K562 (cell line): ENCODE data around the gene CELF4. TPM values are rescaled to one million over a fixed set of nuclear protein-coding genes. Genes with fewer than 3 reads are reported as not detected.

Source experiments
- ATAC-seq: fragments of 200-7000 bp; cut with Tn5 transposase; 3 replicates; pipeline ENCODE4 v1.9.1; 2020; ENCODE audit warnings: moderate library complexity
- BruUV-seq: library from RNA; stranded (reverse); fragments of 400-500 nt; replicated peaks from 2 replicates; lab custom pipeline; 2021; lab: Mats Ljungman, UMichigan
- CTCF ChIA-PET: fragments of 300-600 bp; formaldehyde crosslinking; extraction: SDS; loops from one replicate; lab custom pipeline; 2021; ENCODE audit warnings: low intra/inter-chr PET ratio; lab: Yijun Ruan, JAX
- POLR2A ChIA-PET: fragments of 300-600, 350-650 bp; sonication (Branson Sonifier 250); formaldehyde crosslinking; extraction: SDS; loops from one replicate; lab custom pipeline; 2021; ENCODE audit warnings: antibody characterized with exemption, inconsistent platforms; lab: Yijun Ruan, JAX
- DNase-seq, 4 experiments: peaks; one replicate each; pipeline versions ENCODE4 v3.0.0 to v3.0.0-alpha.2; 2011 to 2018; ENCODE audit warnings: low spot score in 3 of 4, mixed read lengths in 3 of 4; ENCODE audit errors: extremely low read depth in 1 of 4
- FAIRE-seq: peaks from 2 replicates; lab custom pipeline; 2011; peaks lifted over from hg19 to GRCh38; lab: Jason Lieb, UNC
- H2AFZ ChIP-seq: 2 replicates; pipeline ENCODE4 v1.6.0; 2011; ENCODE audit warnings: low read depth, low read length, control low read depth, inconsistent platforms
- H3K27ac ChIP-seq: fragments of 200-600 bp; 3 replicates; pipeline ENCODE4 v1.8.0; 2011; ENCODE audit warnings: low read depth, mild to moderate bottlenecking, control low read depth, inconsistent platforms, low read length, moderate library complexity, mixed read lengths; ENCODE audit errors: extremely low read depth
- H3K27me3 ChIP-seq, 2 experiments: fragments of 300-600 bp in 1 of 2; 2 replicates in 1 of 2; 3 replicates in 1 of 2; pipeline versions ENCODE4 v1.6.0 to v1.8.0; 2011; ENCODE audit warnings: inconsistent platforms in 2 of 2, low read length in 2 of 2, mild to moderate bottlenecking in 1 of 2, mixed read lengths in 1 of 2, moderate library complexity in 1 of 2; ENCODE audit not compliant: control insufficient read depth in 2 of 2, insufficient read depth in 2 of 2
- H3K36me3 ChIP-seq: fragments of 300-600 bp; 3 replicates; pipeline ENCODE4 v1.8.0; 2011; ENCODE audit warnings: mild to moderate bottlenecking, low read length, inconsistent platforms; ENCODE audit not compliant: control insufficient read depth, insufficient read depth
- H3K4me1 ChIP-seq, 2 experiments: fragments of 200-600 bp in 1 of 2; replicated peaks in 1 of 2; 2 replicates in 1 of 2; 3 replicates in 1 of 2; pipeline versions ENCODE4 v1.5.1 to v1.8.0; 2011; ENCODE audit warnings: inconsistent platforms in 2 of 2, low read length in 2 of 2, mild to moderate bottlenecking in 1 of 2, mixed read lengths in 1 of 2, moderate library complexity in 1 of 2; ENCODE audit not compliant: control insufficient read depth in 2 of 2, insufficient read depth in 2 of 2
- H3K4me2 ChIP-seq: 2 replicates; pipeline ENCODE4 v1.6.1; 2011; ENCODE audit warnings: low read length, control low read depth, inconsistent platforms, mixed read lengths; ENCODE audit not compliant: insufficient read depth
- H3K4me3 ChIP-seq: fragments of 200-600 bp; sonication (generic), shearing (Covaris generic); 2 replicates; pipeline ENCODE4 v1.5.1; 2016; ENCODE audit warnings: control low read depth, inconsistent platforms
- H3K79me2 ChIP-seq: fragments of 200-600 bp; 3 replicates; pipeline ENCODE4 v1.8.0; 2011; ENCODE audit warnings: low read length, inconsistent platforms; ENCODE audit not compliant: control insufficient read depth, insufficient read depth
- H3K9ac ChIP-seq, 2 experiments: 2 replicates each; pipeline versions ENCODE4 v1.6.0 to v1.6.1; 2011; ENCODE audit warnings: low read depth in 2 of 2, low read length in 2 of 2, control low read depth in 1 of 2, inconsistent platforms in 1 of 2, mild to moderate bottlenecking in 1 of 2, mixed read lengths in 1 of 2; ENCODE audit not compliant: insufficient read depth in 1 of 2
- H3K9me1 ChIP-seq: one replicate; pipeline ENCODE4 v1.6.0; 2011; ENCODE audit warnings: inconsistent platforms, mild to moderate bottlenecking, low read length, moderate library complexity; ENCODE audit not compliant: control insufficient read depth, insufficient read depth
- H3K9me3 ChIP-seq: replicated peaks from 2 replicates; pipeline ENCODE4 v1.5.1; 2011; ENCODE audit warnings: low read depth, low read length, inconsistent platforms; ENCODE audit not compliant: control insufficient read depth, insufficient read depth
- H4K20me1 ChIP-seq: replicated peaks from 2 replicates; pipeline ENCODE4 v1.6.1; 2011; ENCODE audit warnings: low read length, inconsistent platforms, mixed read lengths; ENCODE audit not compliant: control insufficient read depth, insufficient read depth
- BHLHE40 ChIP-seq: IDR thresholded peaks from 2 replicates; pipeline ENCODE4 v1.6.1; 2011; ENCODE audit warnings: low read length, improper control_type of control experiment
- C11orf30 ChIP-seq: fragments of 450-650 bp; IDR thresholded peaks from 2 replicates; pipeline ENCODE4 v1.6.1; 2016; ENCODE audit warnings: low read depth, mild to moderate bottlenecking
- KLF16 ChIP-seq: IDR thresholded peaks from 2 replicates; pipeline ENCODE4 v1.6.1; 2016; ENCODE audit warnings: antibody characterized with exemption
- MAFF ChIP-seq: IDR thresholded peaks from 2 replicates; pipeline ENCODE4 v1.6.1; 2012; ENCODE audit warnings: low read length, improper control_type of control experiment
- MAFG ChIP-seq: fragments of 450-650 bp; conservative IDR thresholded peaks from 2 replicates; pipeline ENCODE4 v1.6.1; 2016; ENCODE audit warnings: missing genetic modification characterization, missing compliant biosample characterization
- MAFK ChIP-seq: IDR thresholded peaks from 2 replicates; pipeline ENCODE4 v1.6.1; 2011; ENCODE audit warnings: low read length, improper control_type of control experiment
- NCOA4 ChIP-seq: fragments of 450-650 bp; IDR thresholded peaks from 2 replicates; pipeline ENCODE4 v1.6.1; 2018; ENCODE audit warnings: mild to moderate bottlenecking; ENCODE audit not compliant: partially characterized antibody
- NFE2 ChIP-seq: IDR thresholded peaks from 2 replicates; pipeline ENCODE4 v1.6.1; 2014; ENCODE audit warnings: antibody characterized with exemption, low read depth
- NFE2L1 ChIP-seq: fragments of 450-650 bp; IDR thresholded peaks from 2 replicates; pipeline ENCODE4 v1.6.1; 2016; ENCODE audit warnings: missing genetic modification characterization, low read depth, mild to moderate bottlenecking, missing compliant biosample characterization, moderate library complexity, borderline replicate concordance
- STAT5B ChIP-seq: fragments of 250-450 bp; sonication (Bioruptor Pico); IDR thresholded peaks from 2 replicates; pipeline ENCODE4 v1.8.0; 2021; ENCODE audit warnings: mild to moderate bottlenecking, inconsistent platforms
- ZNF124 ChIP-seq: sonication (generic); formaldehyde crosslinking; IDR thresholded peaks from 2 replicates; pipeline ENCODE4 v1.8.1; 2022; ENCODE audit warnings: missing genetic modification reagents
- ZNF316 ChIP-seq: fragments of 450-650 bp; IDR thresholded peaks from 2 replicates; pipeline ENCODE4 v1.6.1; 2016
- WGBS: fragments of 100-300 bp; shearing (Covaris generic); methylation state at CpG from one replicate; pipeline ENCODE4 v1.1.6; 2016; ENCODE audit warnings: low coverage, mixed read lengths; ENCODE audit not compliant: insufficient coverage; ENCODE audit errors: missing lambda C conversion rate; 5-methylcytosine and 5-hydroxymethylcytosine counted together
- in situ Hi-C: fragments of 300-500 bp; cut with MboI; formaldehyde crosslinking; loops from 4 replicates; pipeline ENCODE4 v1.15.0; 2018; ENCODE audit warnings: inconsistent platforms, mixed read lengths
- intact Hi-C: fragments of 100-400 bp; cut with micrococcal nuclease; formaldehyde crosslinking; loops from 2 replicates; pipeline ENCODE4 v1.14.2; 2022
- polyA plus RNA-seq, 8 experiments: library from polyadenylated mRNA; depleted of rRNA in 4 of 8; stranded (reverse) in 5 of 8; unstranded in 3 of 8; fragments of >200 nt; fragmentation: Nextera tagmentation in 2 of 8; fragmentation: Illumina TruSeq in 1 of 8; extraction: Ambion mirVana in 2 of 8; extraction: Trizol in 1 of 8; gene quantifications; 2 replicates each; pipeline versions ENCODE4 v1.2.1 to v1.2.3, GENCODE V29; 2011 to 2014; ENCODE audit warnings: inconsistent platforms in 1 of 8, missing spikeins in 1 of 8
- total RNA-seq, 7 experiments: library from RNA; depleted of rRNA in 6 of 7; stranded (reverse); fragments of >200 nt in 6 of 7; fragmentation: Illumina TruSeq in 2 of 7; extraction: Trizol in 2 of 7; gene quantifications; 2 replicates each; pipeline versions ENCODE4 v1.2.1 to v1.2.3, GENCODE V29; 2011 to 2021; ENCODE audit warnings: low replicate concordance in 1 of 7

Gene CELF4
- total and polyA plus RNA-seq, 9 of the 15 experiments (the other 6 are each of a cell fraction or from before 2014, with no cell fraction given): 0.04 to 0.24 (median 0.07) TPM; not detected in 3

GRCh38 chr18:37328946-37329719 lies 236.5 kb downstream of the CELF4 start:
- TF ChIP-seq MAFK (peak; percentile 72), MAFF (peak; percentile 72), MAFG (tag) (peak; percentile 92), NFE2 (peak; percentile 84), NFE2L1 (tag) (peak; percentile 71), BHLHE40 (peak; percentile 43; the same call in 1 of the 2 replicates), ZNF316 (peak; percentile 10; the same call in 1 of the 2 replicates), STAT5B (no peak), KLF16 (no peak), NCOA4 (no peak), ZNF124 (CRISPR knock-in tag) (no peak), C11orf30 (peak; percentile 74)
- BruUV-seq: no TSS peak
- peaks cover 0 to 28% of the 10 kb centered on the region in 2 experiments; a peak in 2 of 5 replicates for H3K27me3 ChIP-seq
- in situ Hi-C loops: no loop called here
- DNase-seq: peak in 2 of 4 experiments; percentile 10 to 26
- H4K20me1 ChIP-seq: no peaks in the 10 kb centered on the region; the same call in 1 of the 2 replicates
- H3K79me2 ChIP-seq: no peaks in the 10 kb centered on the region
- H3K9me3 ChIP-seq: no peaks in the 10 kb centered on the region
- H2AFZ ChIP-seq: no peak overlapping the region
- H3K9me1 ChIP-seq: no peaks in the 10 kb centered on the region
- no peak overlapping the region for H3K27ac ChIP-seq
- ATAC-seq: peak; percentile 47
- ChIA-PET CTCF (no interaction called here), POLR2A (interaction anchor here (0.9 to 1.0 kb wide), 2 partner anchors 11 kb away, joined by 3 read pairs; no protein-coding TSS in a partner anchor)
- no peak overlapping the region for H3K4me3 ChIP-seq
- WGBS: 1% methylated on average over 7 of the region's 7 CpGs
- intact Hi-C loops: loop anchor here (10.0 kb wide), 1 partner anchor 206 kb away; no protein-coding TSS in a partner anchor
- H3K4me2 ChIP-seq: no peak overlapping the region
- H3K9ac ChIP-seq: no peak overlapping the region
- H3K36me3 ChIP-seq: no peaks in the 10 kb centered on the region
- FAIRE-seq: no peak
- H3K4me1 ChIP-seq: no peaks in the 10 kb centered on the region
